ENCODE measurements around the gene OR4D6.

DNA sequence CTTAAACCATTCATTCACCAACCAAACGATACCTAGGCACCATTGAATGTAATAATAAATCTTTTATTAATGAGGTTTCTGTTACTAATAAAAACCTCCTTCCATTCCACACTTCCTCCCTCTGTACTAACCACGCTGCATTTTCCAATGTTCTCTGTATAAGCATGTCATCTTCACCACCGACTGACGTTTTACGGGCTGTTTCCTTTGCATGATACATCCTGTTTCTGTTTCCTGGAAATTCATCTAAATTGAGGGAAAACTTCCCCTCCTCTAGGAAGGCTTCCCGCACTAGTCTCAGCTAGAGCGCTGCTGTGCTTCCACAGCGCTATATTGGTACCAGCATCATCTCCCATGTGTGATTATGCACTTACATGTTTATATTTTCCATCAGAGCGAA is 18.4 kb downstream of the OR4D6 start:
- TF ChIP-seq POLR2A (IDR thresholded peaks at IDR 0.05): no peak
- TF ChIP-seq, protein P1, sequence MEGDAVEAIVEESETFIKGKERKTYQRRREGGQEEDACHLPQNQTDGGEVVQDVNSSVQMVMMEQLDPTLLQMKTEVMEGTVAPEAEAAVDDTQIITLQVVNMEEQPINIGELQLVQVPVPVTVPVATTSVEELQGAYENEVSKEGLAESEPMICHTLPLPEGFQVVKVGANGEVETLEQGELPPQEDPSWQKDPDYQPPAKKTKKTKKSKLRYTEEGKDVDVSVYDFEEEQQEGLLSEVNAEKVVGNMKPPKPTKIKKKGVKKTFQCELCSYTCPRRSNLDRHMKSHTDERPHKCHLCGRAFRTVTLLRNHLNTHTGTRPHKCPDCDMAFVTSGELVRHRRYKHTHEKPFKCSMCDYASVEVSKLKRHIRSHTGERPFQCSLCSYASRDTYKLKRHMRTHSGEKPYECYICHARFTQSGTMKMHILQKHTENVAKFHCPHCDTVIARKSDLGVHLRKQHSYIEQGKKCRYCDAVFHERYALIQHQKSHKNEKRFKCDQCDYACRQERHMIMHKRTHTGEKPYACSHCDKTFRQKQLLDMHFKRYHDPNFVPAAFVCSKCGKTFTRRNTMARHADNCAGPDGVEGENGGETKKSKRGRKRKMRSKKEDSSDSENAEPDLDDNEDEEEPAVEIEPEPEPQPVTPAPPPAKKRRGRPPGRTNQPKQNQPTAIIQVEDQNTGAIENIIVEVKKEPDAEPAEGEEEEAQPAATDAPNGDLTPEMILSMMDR (IDR thresholded peaks at IDR 0.05): no peak
